ENCODE data around the gene RHD.
A peak's percentile ranks its signal among the peaks of the same experiment; 100 is the strongest.
"Not testable (repeated sequence)": the region's sequence is repeated elsewhere in the genome, so short reads cannot be mapped to it uniquely, and the experiment has no call there.

The RHD gene

GRCh38 chr1:25257196-25257595 is 15.1 kb upstream of the RHD start:
- DNase-seq: no peak

GRCh38 chr1:25259813-25260212 is 12.5 kb upstream of the RHD start:
- not testable (repeated sequence) for DNase-seq

GRCh38 chr1:25260336-25260735 is 12.0 kb upstream of the RHD start:
- DNase-seq: not testable (repeated sequence)

- not testable (repeated sequence) for DNase-seq
Measured at GRCh38 chr1:25266554-25267287, 5.6 kb upstream of the RHD start.

- DNase-seq: peak; percentile 24 to 66
Measured at GRCh38 chr1:25267288-25268142, 4.8 kb upstream of the RHD start.

- not testable (repeated sequence) for DNase-seq
Measured at GRCh38 chr1:25268143-25268760, 4.1 kb upstream of the RHD start.

GRCh38 chr1:25275648-25276047 is 3.3 kb downstream of the RHD start:
- DNase-seq: not testable (repeated sequence)

GRCh38 chr1:25277295-25277694 is 5.0 kb downstream of the RHD start:
- not testable (repeated sequence) for DNase-seq

- DNase-seq: not testable (repeated sequence)
Measured at GRCh38 chr1:25278358-25278757, 6.0 kb downstream of the RHD start.

- DNase-seq: not testable (repeated sequence)
Measured at GRCh38 chr1:25278790-25279189, 6.5 kb downstream of the RHD start.

- DNase-seq: not testable (repeated sequence)
Measured at GRCh38 chr1:25279693-25280111, 7.4 kb downstream of the RHD start.

- DNase-seq: not testable (repeated sequence)
Measured at GRCh38 chr1:25285862-25286261, 13.6 kb downstream of the RHD start.

- not testable (repeated sequence) for DNase-seq
Measured at GRCh38 chr1:25287164-25287563, 14.9 kb downstream of the RHD start.

- DNase-seq: not testable (repeated sequence)
Measured at GRCh38 chr1:25288573-25289101, 16.3 kb downstream of the RHD start.

GRCh38 chr1:25290043-25290442 is 17.7 kb downstream of the RHD start:
- not testable (repeated sequence) for DNase-seq

- not testable (repeated sequence) for DNase-seq
Measured at GRCh38 chr1:25293426-25293825, 21.1 kb downstream of the RHD start.

GRCh38 chr1:25294889-25295826 is 22.8 kb downstream of the RHD start:
- DNase-seq: not testable (repeated sequence)

- DNase-seq: not testable (repeated sequence)
Measured at GRCh38 chr1:25296501-25296900, 24.2 kb downstream of the RHD start.

GRCh38 chr1:25300729-25301128 is 28.4 kb downstream of the RHD start:
- DNase-seq: not testable (repeated sequence)

- DNase-seq: not testable (repeated sequence)
Measured at GRCh38 chr1:25302330-25302729, 30.0 kb downstream of the RHD start.

GRCh38 chr1:25304936-25305335 is 32.6 kb downstream of the RHD start:
- DNase-seq: not testable (repeated sequence)

- not testable (repeated sequence) for DNase-seq
Measured at GRCh38 chr1:25308168-25308567, 35.9 kb downstream of the RHD start.
